ENCODE measurements around the gene CLDN3. TPM values are rescaled to one million over a fixed set of nuclear protein-coding genes. Genes with fewer than 3 reads are reported as not detected.
"Not testable (repeated sequence)": the region's sequence is repeated elsewhere in the genome, so short reads cannot be mapped to it uniquely, and the experiment has no call there.

CLDN3 gene
- total and polyA plus RNA-seq, 10 donors: 0.13 to 0.26 (median 0.26) TPM; not detected in 7

GRCh38 chr7:73789051-73789450 lies 19.0 kb upstream of the CLDN3 start:
- Histone ChIP-seq H3K4me1 (no peaks in the 10 kb centered on the region), H3K4me3 (no peak overlapping the region), H3K9me3 (peaks cover 0 to 19% (median 14%) of the 10 kb centered on the region in 8 donors), H3K27ac (no peak overlapping the region), H3K27me3 (replicated peaks in 1 of 7) (peaks cover 0 to 11% (median 0%) of the 10 kb centered on the region in 7 donors), H3K36me3 (no peaks in the 10 kb centered on the region)
- no peak for DNase-seq
- intact Hi-C loops (cut with DNase I; ENCODE audit: low total_unique reads): no loop called here
- WGBS, 5 donors: 84 to 93% (median 89%) methylated on average over 4 of the region's 4 CpGs
- no peak for TF ChIP-seq POLR2A (IDR thresholded peaks at IDR 0.05)

- Histone ChIP-seq H3K27me3 (replicated peaks in 1 of 7) (peaks cover 0 to 11% (median 0%) of the 10 kb centered on the region in 7 donors), H3K9me3 (peaks cover 0 to 19% (median 14%) of the 10 kb centered on the region in 8 donors)
- DNase-seq; H3K36me3 ChIP-seq; H3K27ac ChIP-seq; intact Hi-C loops (cut with DNase I; ENCODE audit: low total_unique reads); H3K4me1 ChIP-seq; H3K4me3 ChIP-seq: not testable (repeated sequence)
- whole genome bisulfite sequencing, 5 donors: 68 to 91% (median 85%) methylated on average over 1 of the region's 1 CpG
Observed at GRCh38 chr7:73787786-73788048, 17.6 kb upstream of the CLDN3 start.

- H3K4me1 ChIP-seq: no peaks in the 10 kb centered on the region
- no peak overlapping the region for H3K27ac ChIP-seq
- no peak for DNase-seq
- no peak overlapping the region for H3K4me3 ChIP-seq
- TF ChIP-seq, protein P1, sequence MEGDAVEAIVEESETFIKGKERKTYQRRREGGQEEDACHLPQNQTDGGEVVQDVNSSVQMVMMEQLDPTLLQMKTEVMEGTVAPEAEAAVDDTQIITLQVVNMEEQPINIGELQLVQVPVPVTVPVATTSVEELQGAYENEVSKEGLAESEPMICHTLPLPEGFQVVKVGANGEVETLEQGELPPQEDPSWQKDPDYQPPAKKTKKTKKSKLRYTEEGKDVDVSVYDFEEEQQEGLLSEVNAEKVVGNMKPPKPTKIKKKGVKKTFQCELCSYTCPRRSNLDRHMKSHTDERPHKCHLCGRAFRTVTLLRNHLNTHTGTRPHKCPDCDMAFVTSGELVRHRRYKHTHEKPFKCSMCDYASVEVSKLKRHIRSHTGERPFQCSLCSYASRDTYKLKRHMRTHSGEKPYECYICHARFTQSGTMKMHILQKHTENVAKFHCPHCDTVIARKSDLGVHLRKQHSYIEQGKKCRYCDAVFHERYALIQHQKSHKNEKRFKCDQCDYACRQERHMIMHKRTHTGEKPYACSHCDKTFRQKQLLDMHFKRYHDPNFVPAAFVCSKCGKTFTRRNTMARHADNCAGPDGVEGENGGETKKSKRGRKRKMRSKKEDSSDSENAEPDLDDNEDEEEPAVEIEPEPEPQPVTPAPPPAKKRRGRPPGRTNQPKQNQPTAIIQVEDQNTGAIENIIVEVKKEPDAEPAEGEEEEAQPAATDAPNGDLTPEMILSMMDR (IDR thresholded peaks at IDR 0.05 in 8 of 11, conservative IDR thresholded peaks at IDR 0.05 in 3 of 11): no peak
- TF ChIP-seq POLR2AphosphoS5 (IDR thresholded peaks at IDR 0.05) (no peak), POLR2A (IDR thresholded peaks at IDR 0.05) (no peak)
- WGBS, 5 donors: 86 to 96% (median 90%) methylated on average over 1 of the region's 1 CpG
- peaks cover 0 to 22% (median 16%) of the 10 kb centered on the region in 8 donors for H3K9me3 ChIP-seq
- peaks cover 0 to 11% (median 0%) of the 10 kb centered on the region in 7 donors for H3K27me3 ChIP-seq (replicated peaks in 1 of 7)
- intact Hi-C loops (cut with DNase I; ENCODE audit: low total_unique reads): no loop called here
- no peaks in the 10 kb centered on the region for H3K36me3 ChIP-seq
Observed at GRCh38 chr7:73786588-73786987, 16.5 kb upstream of the CLDN3 start.

- intact Hi-C loops (cut with DNase I; ENCODE audit: low total_unique reads): no loop called here
- no peak overlapping the region for H3K4me3 ChIP-seq
- 74 to 93% (median 90%) methylated on average over 1 of the region's 1 CpG for WGBS, 5 donors
- no peaks in the 10 kb centered on the region for H3K36me3 ChIP-seq
- H3K9me3 ChIP-seq: peaks cover 0 to 9% (median 0%) of the 10 kb centered on the region in 8 donors
- no peak overlapping the region for H3K27ac ChIP-seq
- no peak for DNase-seq
- H3K27me3 ChIP-seq (replicated peaks in 1 of 7): no peaks in the 10 kb centered on the region
- TF ChIP-seq, protein P1 (IDR thresholded peaks at IDR 0.05 in 8 of 11, conservative IDR thresholded peaks at IDR 0.05 in 3 of 11): no peak
- no peak for TF ChIP-seq POLR2AphosphoS5 (IDR thresholded peaks at IDR 0.05)
- no peaks in the 10 kb centered on the region for H3K4me1 ChIP-seq
Observed at GRCh38 chr7:73779517-73779916, 9.4 kb upstream of the CLDN3 start.

DNA sequence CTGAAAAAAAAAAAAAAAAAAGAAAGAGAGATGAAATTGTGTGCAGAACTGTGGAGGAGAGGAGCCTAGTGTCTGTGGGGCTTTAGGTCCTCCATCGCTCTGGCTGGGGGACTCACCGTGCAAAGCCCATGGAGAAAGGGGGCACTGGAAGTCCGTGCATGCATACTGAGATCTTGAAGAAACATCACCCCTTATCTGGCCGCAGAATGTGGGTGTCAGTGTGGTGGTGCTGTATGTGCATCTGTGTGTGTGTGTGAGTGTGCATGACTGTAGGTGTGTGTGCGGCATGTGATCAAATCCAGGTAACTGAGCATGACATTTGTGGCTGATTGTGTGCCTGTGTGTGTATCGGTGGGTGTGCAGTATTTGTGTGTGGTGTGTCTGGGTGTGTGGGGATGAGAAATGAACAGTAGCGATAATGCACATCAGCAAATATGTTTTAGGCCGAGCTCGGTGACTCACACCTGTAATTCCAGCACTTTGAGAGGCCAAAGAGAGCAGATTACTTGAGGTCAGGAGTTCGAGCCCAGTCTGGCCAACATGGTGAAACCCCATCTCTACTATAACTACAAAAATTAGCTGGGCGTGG lies 8.8 kb upstream of the CLDN3 start:
- Histone ChIP-seq H3K27me3 (replicated peaks in 1 of 7) (no peaks in the 10 kb centered on the region), H3K36me3 (no peaks in the 10 kb centered on the region), H3K4me3 (no peak overlapping the region), H3K27ac (no peak overlapping the region), H3K4me1 (no peaks in the 10 kb centered on the region), H3K9me3 (peaks cover 0 to 9% (median 0%) of the 10 kb centered on the region in 8 donors)
- DNase-seq: no peak
- WGBS, 5 donors: 86 to 94% (median 91%) methylated on average over 11 of the region's 11 CpGs
- intact Hi-C loops (cut with DNase I; ENCODE audit: low total_unique reads): no loop called here
- no peak for TF ChIP-seq POLR2A (IDR thresholded peaks at IDR 0.05)
- TF ChIP-seq POLR2AphosphoS5 (IDR thresholded peaks at IDR 0.05): no peak
- TF ChIP-seq, protein P1 (IDR thresholded peaks at IDR 0.05 in 8 of 11, conservative IDR thresholded peaks at IDR 0.05 in 3 of 11): no peak

Data from spleen (tissue), 11 donors.